ENCODE results near the gene AGBL4. TPM values are rescaled to one million over a fixed set of nuclear protein-coding genes. Genes with fewer than 3 reads are reported as not detected.

Gene AGBL4
- total and polyA plus RNA-seq, 2 of the 13 experiments (the other 11 are each of a cell fraction or from before 2014, with no cell fraction given): not detected

GRCh38 chr1:48943393-48943792 is 1080.4 kb downstream of the AGBL4 start (continued):
- TF ChIP-seq, protein P1, sequence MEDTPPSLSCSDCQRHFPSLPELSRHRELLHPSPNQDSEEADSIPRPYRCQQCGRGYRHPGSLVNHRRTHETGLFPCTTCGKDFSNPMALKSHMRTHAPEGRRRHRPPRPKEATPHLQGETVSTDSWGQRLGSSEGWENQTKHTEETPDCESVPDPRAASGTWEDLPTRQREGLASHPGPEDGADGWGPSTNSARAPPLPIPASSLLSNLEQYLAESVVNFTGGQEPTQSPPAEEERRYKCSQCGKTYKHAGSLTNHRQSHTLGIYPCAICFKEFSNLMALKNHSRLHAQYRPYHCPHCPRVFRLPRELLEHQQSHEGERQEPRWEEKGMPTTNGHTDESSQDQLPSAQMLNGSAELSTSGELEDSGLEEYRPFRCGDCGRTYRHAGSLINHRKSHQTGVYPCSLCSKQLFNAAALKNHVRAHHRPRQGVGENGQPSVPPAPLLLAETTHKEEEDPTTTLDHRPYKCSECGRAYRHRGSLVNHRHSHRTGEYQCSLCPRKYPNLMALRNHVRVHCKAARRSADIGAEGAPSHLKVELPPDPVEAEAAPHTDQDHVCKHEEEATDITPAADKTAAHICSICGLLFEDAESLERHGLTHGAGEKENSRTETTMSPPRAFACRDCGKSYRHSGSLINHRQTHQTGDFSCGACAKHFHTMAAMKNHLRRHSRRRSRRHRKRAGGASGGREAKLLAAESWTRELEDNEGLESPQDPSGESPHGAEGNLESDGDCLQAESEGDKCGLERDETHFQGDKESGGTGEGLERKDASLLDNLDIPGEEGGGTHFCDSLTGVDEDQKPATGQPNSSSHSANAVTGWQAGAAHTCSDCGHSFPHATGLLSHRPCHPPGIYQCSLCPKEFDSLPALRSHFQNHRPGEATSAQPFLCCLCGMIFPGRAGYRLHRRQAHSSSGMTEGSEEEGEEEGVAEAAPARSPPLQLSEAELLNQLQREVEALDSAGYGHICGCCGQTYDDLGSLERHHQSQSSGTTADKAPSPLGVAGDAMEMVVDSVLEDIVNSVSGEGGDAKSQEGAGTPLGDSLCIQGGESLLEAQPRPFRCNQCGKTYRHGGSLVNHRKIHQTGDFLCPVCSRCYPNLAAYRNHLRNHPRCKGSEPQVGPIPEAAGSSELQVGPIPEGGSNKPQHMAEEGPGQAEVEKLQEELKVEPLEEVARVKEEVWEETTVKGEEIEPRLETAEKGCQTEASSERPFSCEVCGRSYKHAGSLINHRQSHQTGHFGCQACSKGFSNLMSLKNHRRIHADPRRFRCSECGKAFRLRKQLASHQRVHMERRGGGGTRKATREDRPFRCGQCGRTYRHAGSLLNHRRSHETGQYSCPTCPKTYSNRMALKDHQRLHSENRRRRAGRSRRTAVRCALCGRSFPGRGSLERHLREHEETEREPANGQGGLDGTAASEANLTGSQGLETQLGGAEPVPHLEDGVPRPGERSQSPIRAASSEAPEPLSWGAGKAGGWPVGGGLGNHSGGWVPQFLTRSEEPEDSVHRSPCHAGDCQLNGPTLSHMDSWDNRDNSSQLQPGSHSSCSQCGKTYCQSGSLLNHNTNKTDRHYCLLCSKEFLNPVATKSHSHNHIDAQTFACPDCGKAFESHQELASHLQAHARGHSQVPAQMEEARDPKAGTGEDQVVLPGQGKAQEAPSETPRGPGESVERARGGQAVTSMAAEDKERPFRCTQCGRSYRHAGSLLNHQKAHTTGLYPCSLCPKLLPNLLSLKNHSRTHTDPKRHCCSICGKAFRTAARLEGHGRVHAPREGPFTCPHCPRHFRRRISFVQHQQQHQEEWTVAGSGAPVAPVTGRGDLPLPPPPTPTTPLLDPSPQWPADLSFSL (CRISPR knock-in tag; IDR thresholded peaks at IDR 0.05): no peak
- TF ChIP-seq ZNF660 (CRISPR knock-in tag; IDR thresholded peaks at IDR 0.05; ENCODE audit: borderline replicate concordance, low read depth): no peak
- TF ChIP-seq, protein P2, sequence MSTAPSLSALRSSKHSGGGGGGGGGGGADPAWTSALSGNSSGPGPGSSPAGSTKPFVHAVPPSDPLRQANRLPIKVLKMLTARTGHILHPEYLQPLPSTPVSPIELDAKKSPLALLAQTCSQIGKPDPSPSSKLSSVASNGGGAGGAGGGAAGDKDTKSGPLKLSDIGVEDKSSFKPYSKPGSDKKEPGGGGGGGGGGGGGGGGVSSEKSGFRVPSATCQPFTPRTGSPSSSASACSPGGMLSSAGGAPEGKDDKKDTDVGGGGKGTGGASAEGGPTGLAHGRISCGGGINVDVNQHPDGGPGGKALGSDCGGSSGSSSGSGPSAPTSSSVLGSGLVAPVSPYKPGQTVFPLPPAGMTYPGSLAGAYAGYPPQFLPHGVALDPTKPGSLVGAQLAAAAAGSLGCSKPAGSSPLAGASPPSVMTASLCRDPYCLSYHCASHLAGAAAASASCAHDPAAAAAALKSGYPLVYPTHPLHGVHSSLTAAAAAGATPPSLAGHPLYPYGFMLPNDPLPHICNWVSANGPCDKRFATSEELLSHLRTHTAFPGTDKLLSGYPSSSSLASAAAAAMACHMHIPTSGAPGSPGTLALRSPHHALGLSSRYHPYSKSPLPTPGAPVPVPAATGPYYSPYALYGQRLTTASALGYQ (CRISPR knock-in tag; IDR thresholded peaks at IDR 0.05): no peak
